ENCODE data around the gene SHFL. TPM values are rescaled to one million over a fixed set of nuclear protein-coding genes. Genes with fewer than 3 reads are reported as not detected.

Gene SHFL
- total RNA-seq, 1 experiment from 2014 or later = 21.1 TPM

- no peak within 1 kb of the TSS for H4K91ac ChIP-seq (ENCODE audit: insufficient read length, low read depth, low read length)
- WGBS (ENCODE audit: extremely low coverage, insufficient read length, low lambda C conversion rate) = no CpG with 5 or more reads among the region's 8 CpGs
- H3K4me1 ChIP-seq (ENCODE audit: insufficient read depth, low read length) = no peaks in the 10 kb centered on the region; the same call in 1 of the 2 replicates
- no peak within 1 kb of the TSS for H3T11ph ChIP-seq (ENCODE audit: low read length)
- DNase-seq = no peak
- Mint-ChIP-seq H3K27me3 (ENCODE audit: low read depth) (no peaks in the 10 kb centered on the region; the same call in none of the 2 replicates), H3K36me3 (ENCODE audit: insufficient read depth in 1 of 3, low read depth in 3 of 3) (peaks cover 39 to 79% (median 62%) of the 10 kb centered on the region in 3 experiments), H3K4me3 (no peak within 1 kb of the TSS; a peak in 2 of 5 replicates), H3K4me1 (peaks cover 7 to 14% of the 10 kb centered on the region in 2 experiments), H3K27ac (peak within 1 kb of the TSS in 1 of 3 experiments; percentile 46; a peak in 3 of 7 replicates), H3K9me3 (no peaks in the 10 kb centered on the region; a peak in 1 of 5 replicates)
- H2BK120ac ChIP-seq (ENCODE audit: low read depth, low read length, poor library complexity, severe bottlenecking) = no peak within 1 kb of the TSS
- H3K23ac ChIP-seq (ENCODE audit: insufficient read length, low read depth, low read length) = no peak within 1 kb of the TSS
- no peak within 1 kb of the TSS for H3K18ac ChIP-seq (ENCODE audit: insufficient read length, low read depth, low read length)
- TF ChIP-seq CTCF (conservative IDR thresholded peaks at IDR 0.05) = no peak
- no peak within 1 kb of the TSS for H4K8ac ChIP-seq (replicated peaks; ENCODE audit: insufficient read length, low read depth, low read length)
- no peaks in the 10 kb centered on the region for H3K79me1 ChIP-seq (ENCODE audit: insufficient read depth, low read depth, low read length, poor library complexity, severe bottlenecking)
- H3K56ac ChIP-seq (ENCODE audit: insufficient read length, low read depth, low read length) = no peak within 1 kb of the TSS
- no peak within 1 kb of the TSS; the same call in 1 of the 2 replicates for H3K14ac ChIP-seq (ENCODE audit: insufficient read depth, low read length)
- H4K20me1 ChIP-seq (ENCODE audit: control insufficient read depth, insufficient read depth, insufficient read length) = no peaks in the 10 kb centered on the region
- H2AFZ ChIP-seq (ENCODE audit: low read length) = no peak within 1 kb of the TSS
- H2BK12ac ChIP-seq (ENCODE audit: insufficient read length, low read depth, low read length) = no peak within 1 kb of the TSS
- H2BK5ac ChIP-seq (ENCODE audit: insufficient read length, low read length) = no peak within 1 kb of the TSS
- H3K9ac ChIP-seq (ENCODE audit: extremely low read depth, insufficient read length, low read length) = no peak within 1 kb of the TSS
- no peak within 1 kb of the TSS for H3K4ac ChIP-seq (ENCODE audit: low read depth, low read length)
- no peak within 1 kb of the TSS for H3K27ac ChIP-seq (ENCODE audit: insufficient read length, low read depth, low read length)
- no peak within 1 kb of the TSS for H2AK5ac ChIP-seq (ENCODE audit: insufficient read length, low read length)
- no peak within 1 kb of the TSS for H4K5ac ChIP-seq (ENCODE audit: insufficient read length, low read depth, low read length)
- peaks cover 7% of the 10 kb centered on the region for H3K23me2 ChIP-seq (ENCODE audit: insufficient read length, low read depth, low read length, poor library complexity, severe bottlenecking)
- H3K4me2 ChIP-seq (ENCODE audit: insufficient read depth, insufficient read length, low read length) = no peak within 1 kb of the TSS
- no peaks in the 10 kb centered on the region for H3K9me3 ChIP-seq (ENCODE audit: control insufficient read depth, low read depth, low read length)
- no peaks in the 10 kb centered on the region for H3K27me3 ChIP-seq (ENCODE audit: insufficient read depth, low read length)
- H3K79me2 ChIP-seq (ENCODE audit: insufficient read depth, low read length) = peaks cover 7% of the 10 kb centered on the region; the same call in 1 of the 2 replicates
- H2BK20ac ChIP-seq (ENCODE audit: low read depth, low read length, poor library complexity, severe bottlenecking) = no peak within 1 kb of the TSS
- H2BK15ac ChIP-seq (ENCODE audit: low read depth, low read length) = no peak within 1 kb of the TSS
Measured at GRCh38 chr19:10111405-10111811, 25.3 kb downstream of the SHFL start, which contains the start of gene P2RY11. TSS of gene P2RY11 (plus strand) at chr19:10111693. CDS start at chr19:10111722, 29 bp downstream.

All from H9 (cell line).